Hypothalamus (tissue), 51 donors: Measurements from ENCODE around the gene PPFIA4.
"Not testable (repeated sequence)": the region's sequence is repeated elsewhere in the genome, so short reads cannot be mapped to it uniquely, and the experiment has no call there.

ENCODE experiments used
- DNase-seq, 51 donors: peaks; one replicate each; lab custom pipeline; 2025; lab: John Stamatoyannopoulos, UW

The PPFIA4 gene

GRCh38 chr1:203026031-203026665, at the start of gene PPFIA4:
Gene PPFIA4, plus strand, starts transcription at chr1:203026491. Its CDS starts 12,518 bp downstream, at chr1:203039009.
- peak in 48 of 51 donors; percentile 33 to 90 (median 72) for DNase-seq

DNA sequence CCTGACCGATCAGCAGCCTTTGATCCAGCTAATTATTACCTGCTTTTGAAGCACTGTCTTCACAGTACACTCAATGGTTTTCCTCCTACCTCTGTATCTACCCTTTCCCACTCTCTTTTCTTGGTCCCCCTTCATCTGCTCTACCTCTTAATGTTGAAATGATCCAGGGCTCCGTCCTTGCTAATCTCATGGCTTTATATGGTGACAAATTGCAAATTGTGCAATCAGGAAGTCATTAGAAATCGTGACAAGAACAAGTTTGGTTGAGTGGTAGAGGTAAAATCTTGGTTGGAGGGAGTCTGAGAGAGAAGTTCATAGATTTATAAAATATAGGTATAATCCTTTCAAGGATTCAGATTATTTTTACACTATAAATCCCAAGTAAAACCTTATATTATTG, 49.7 kb upstream of the PPFIA4 start:
- DNase-seq = no peak

DNA sequence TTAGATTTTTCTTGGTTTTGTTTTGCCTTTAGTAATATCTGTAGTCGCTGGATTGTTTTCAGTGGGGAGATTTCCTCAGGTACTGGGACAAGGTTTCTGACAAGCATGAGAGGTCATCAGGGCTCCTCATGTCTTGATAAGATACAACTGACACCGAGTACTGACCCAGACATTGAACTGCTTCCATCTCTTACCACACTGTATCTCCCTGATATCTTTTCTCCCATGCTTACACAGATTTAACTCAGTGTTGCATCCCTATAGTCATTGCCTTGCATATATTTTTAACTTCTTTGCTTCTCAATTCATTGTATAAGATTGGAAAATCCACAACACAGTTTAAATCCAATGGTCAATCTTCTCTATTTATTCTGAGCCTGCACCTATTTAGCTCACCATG, 46.8 kb upstream of the PPFIA4 start:
- no peak for DNase-seq

GRCh38 chr1:202981939-202982338, 44.4 kb upstream of the PPFIA4 start:
- DNase-seq = no peak

DNA sequence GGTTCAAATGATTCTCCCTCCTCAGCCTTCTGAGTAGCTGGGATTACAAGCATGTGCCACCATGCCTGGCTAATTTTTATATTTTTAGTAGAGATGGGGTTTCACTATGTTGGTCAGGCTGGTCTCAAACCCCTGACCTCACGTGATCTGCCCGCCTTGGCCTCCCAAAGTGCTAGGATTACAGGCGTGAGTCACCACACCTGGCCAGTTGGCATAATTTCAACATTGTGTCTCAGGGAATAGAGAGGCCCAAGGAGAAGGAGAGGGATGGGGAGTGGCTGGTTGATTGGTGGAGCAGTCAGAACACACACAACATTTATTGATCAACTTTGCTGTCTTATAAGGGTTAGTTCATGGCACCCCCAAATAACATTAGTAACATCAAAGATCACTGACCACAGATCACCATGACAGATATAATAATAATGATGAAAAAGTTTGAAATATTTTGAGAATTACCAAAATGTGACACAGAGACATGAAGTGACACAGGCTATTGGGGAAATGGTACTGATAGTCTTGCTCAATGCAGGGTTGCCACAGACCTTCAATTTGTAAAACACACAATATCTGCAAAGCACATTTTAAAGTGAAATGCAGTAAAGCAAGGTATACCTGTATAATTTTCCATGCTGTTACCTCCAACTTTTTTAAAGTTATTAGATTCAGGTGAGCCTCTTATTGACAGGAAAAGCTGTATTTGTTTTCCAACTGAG, 43.4 kb upstream of the PPFIA4 start:
- DNase-seq = no peak

DNA sequence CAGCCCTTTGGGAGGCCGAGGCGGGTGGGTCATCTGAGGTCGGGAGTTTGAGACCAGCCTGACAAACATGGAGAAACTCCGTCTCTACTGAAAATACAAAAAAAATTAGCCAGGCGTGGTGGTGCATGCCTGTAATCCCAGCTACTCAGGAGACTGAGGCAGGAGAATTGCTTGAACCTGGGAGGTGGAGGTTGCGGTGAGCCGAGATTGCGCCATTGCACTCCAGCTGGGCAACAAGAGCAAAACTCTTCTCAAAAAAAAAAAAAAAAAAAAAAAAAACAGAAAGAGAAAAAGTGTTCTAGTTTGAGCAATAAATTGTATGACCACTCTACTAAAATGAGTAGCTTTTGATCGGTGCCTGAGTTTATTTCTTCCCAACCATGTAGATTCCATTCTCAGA, 40.2 kb upstream of the PPFIA4 start:
- not testable (repeated sequence) for DNase-seq

DNA sequence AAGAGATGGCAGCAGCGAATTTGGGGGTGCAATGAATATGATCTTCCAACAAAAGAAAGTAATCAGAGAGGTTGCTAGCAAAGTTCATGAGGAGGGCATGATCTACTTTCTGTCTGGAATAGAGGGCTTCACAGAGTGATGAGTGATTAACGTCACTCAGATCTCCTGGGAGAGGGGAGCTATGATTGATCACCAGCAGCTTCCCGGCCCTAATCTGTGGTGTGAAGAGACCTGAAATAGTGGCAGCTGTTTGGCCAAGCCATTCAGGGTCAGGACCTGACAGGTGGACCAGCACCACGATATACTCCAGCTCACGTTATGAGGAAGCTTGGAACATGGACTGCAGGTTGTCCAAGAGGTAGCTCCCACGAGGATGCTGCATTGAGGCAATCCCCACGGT, 39.0 kb upstream of the PPFIA4 start:
- DNase-seq = no peak

- DNase-seq = no peak
Observed at GRCh38 chr1:202987922-202988583, 38.2 kb upstream of the PPFIA4 start.

DNA sequence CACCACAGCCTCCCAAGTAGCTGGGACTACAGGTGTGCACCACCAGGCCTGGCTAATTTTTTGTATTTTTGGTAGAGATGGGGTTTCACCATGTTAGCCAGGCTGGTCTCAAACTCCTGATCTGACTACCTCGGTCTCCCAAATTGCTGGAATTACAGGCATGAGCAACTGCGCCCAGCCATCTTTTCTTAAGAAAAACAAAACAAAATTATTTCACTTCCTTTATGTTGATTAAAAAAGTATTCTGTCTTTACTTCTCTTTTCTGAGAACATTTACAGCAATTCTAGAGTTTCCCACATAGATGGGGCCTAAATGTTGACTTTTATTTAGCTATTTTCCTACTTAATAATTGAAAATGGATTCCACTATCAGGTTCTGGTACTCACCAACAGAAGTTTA, 36.4 kb upstream of the PPFIA4 start:
- no peak for DNase-seq

DNA sequence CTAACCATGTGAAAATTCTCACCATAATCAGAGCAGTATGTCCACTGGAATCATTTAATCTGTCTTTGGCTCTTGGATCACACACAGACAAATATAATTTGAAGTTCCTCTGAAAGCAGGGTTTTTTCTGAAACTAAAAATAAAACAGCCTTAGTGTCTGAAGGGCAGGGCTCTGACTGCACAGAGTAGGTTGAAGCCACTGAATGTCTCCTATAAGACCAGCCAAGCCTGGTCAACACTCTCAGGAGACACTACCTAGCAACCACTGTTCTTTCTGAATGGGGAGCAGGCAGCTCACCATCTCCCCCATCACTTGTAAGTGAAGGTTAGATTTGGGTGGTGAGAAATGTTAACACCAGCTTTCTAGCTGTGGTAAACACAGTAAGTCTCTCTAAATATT, 35.2 kb upstream of the PPFIA4 start:
- DNase-seq = no peak

- DNase-seq = no peak
Observed at GRCh38 chr1:202994756-202995155, 31.5 kb upstream of the PPFIA4 start.

GRCh38 chr1:202998836-202999750, 27.2 kb upstream of the PPFIA4 start:
- DNase-seq = peak in 14 of 51 donors; percentile 2 to 65 (median 25)

- no peak for DNase-seq
Observed at GRCh38 chr1:203000217-203000944, 25.9 kb upstream of the PPFIA4 start.

DNA sequence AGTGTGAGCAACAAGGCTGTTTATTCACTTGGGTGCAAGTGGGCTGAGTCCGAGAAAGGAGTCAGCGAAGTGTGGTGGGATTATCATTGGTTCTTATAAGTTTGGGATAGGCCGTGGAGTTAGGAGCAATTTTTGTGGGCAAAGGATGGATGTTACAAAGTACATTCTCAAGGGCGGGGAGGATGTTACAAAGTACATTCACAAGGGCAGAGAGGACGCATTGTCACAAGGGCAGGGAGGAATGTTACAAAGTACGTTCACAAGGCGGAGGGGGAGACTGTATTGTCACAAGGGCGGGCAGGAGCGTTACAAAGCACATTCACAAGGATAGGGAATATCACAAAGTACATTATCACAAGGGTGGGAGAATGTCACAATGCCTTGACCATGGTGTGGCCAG, 24.3 kb upstream of the PPFIA4 start:
- DNase-seq = no peak

- no peak for DNase-seq
Observed at GRCh38 chr1:203002951-203003350, 23.3 kb upstream of the PPFIA4 start.

GRCh38 chr1:203005395-203006142, 20.7 kb upstream of the PPFIA4 start:
- not testable (repeated sequence) for DNase-seq

GRCh38 chr1:203006948-203007871, 19.1 kb upstream of the PPFIA4 start, which contains the start of gene TMEM183A:
Gene TMEM183A, plus strand, starts transcription at chr1:203007374. Its CDS starts 92 bp downstream, at chr1:203007466.
- DNase-seq = peak; percentile 50 to 97 (median 90)

DNA sequence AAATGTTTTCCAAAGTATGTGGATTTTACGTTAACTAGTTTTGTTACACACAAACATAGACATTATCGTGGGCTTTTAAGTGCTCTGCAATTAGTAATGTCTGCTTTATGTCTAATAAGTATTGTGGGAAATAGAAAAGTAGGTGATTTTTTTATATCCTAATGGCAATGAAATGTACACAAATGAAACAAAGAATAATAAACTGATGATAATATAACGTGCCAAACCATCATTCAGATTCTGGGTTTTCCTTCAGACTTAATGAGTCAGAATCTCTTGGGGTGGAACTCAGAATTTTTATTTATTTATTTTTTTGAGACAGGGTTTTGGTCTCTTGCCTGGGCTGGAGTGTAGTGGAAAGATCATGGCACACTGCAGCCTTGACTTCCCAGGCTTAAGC, 17.1 kb upstream of the PPFIA4 start:
- no peak for DNase-seq
